Suprapubic skin (tissue), 4 donors: ENCODE measurements around the gene PCDH12. TPM values are rescaled to one million over a fixed set of nuclear protein-coding genes. Genes with fewer than 3 reads are reported as not detected.

ENCODE experiments used
- DNase-seq, 2 donors: peaks; one replicate each; pipeline ENCODE4 v3.0.0-alpha.2; 2019; ENCODE audit warnings: low spot score in 2 of 2
- H3K27ac ChIP-seq: fragments of 200-600 bp; sonication (generic); one replicate; pipeline ENCODE4 v1.5.1; 2019
- H3K27me3 ChIP-seq: fragments of 200-600 bp; sonication (generic); one replicate; pipeline ENCODE4 v1.5.1; 2019
- H3K36me3 ChIP-seq: fragments of 200-600 bp; sonication (generic); one replicate; pipeline ENCODE4 v1.5.1; 2019
- H3K4me1 ChIP-seq: fragments of 200-600 bp; sonication (generic); one replicate; pipeline ENCODE4 v1.5.1; 2019
- H3K4me3 ChIP-seq: fragments of 200-600 bp; sonication (generic); one replicate; pipeline ENCODE4 v1.5.1; 2019; ENCODE audit warnings: mild to moderate bottlenecking
- H3K9me3 ChIP-seq: fragments of 200-600 bp; sonication (generic); one replicate; pipeline ENCODE4 v1.5.1; 2019
- EP300 ChIP-seq: sonication (generic); formaldehyde crosslinking; IDR thresholded peaks from one replicate; pipeline ENCODE4 v1.6.1; 2017; ENCODE audit warnings: antibody characterized with exemption
- POLR2A ChIP-seq, 2 donors: fragments of 450-650 bp; IDR thresholded peaks; one replicate each; pipeline ENCODE4 v1.6.1; 2017; ENCODE audit warnings: antibody characterized with exemption in 2 of 2, mild to moderate bottlenecking in 2 of 2, moderate library complexity in 2 of 2
- POLR2AphosphoS5 ChIP-seq, 3 donors: sonication (generic); formaldehyde crosslinking; IDR thresholded peaks; one replicate each; pipeline ENCODE4 v1.6.1; 2017; ENCODE audit warnings: antibody characterized with exemption in 3 of 3
- WGBS: methylation state at CpG from one replicate; pipeline ENCODE4 v1.1.5; 2018; 5-methylcytosine and 5-hydroxymethylcytosine counted together
- total RNA-seq, 4 donors: library from RNA; depleted of rRNA; stranded (reverse); fragments of >200 nt; gene quantifications; one replicate each; pipeline ENCODE4 v1.1.0, GENCODE V29; 2016
- TF ChIP-seq, protein P1 (sequence below), 2 donors: fragments of 200-600 bp in 1 of 2; fragments of 450-650 bp in 1 of 2; sonication (generic) in 1 of 2; IDR thresholded peaks; one replicate each; pipeline ENCODE4 v1.5.1; 2016 to 2019; ENCODE audit warnings: antibody characterized with exemption in 2 of 2, mild to moderate bottlenecking in 1 of 2, moderate library complexity in 1 of 2

The PCDH12 gene
- total RNA-seq, 4 donors from 2014 or later, result 0.44 to 2.0 (median 0.82) TPM

DNA sequence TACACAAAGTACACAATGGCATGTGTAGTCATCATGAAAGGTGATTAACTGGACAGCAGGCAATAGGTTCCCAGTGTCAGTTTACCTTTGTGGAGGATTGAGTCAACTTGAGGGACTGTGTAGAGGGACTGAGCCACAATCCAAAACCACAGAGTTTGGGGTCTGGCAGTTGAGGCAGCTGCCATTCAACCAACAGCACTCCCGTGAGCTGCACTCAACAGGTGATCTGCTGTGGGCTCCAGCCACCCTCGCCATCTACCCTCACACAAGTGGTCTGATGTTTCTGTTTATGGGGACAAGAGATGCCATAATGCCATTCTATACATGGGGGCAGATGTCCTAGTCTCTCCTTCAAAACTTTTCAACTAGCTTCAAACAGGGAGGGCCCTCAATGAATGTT lies 37.2 kb downstream of the PCDH12 start:
- H3K36me3 ChIP-seq, result peaks cover 7% of the 10 kb centered on the region
- H3K27ac ChIP-seq, result no peak overlapping the region
- H3K4me3 ChIP-seq, result no peak overlapping the region
- no peak for DNase-seq
- WGBS, result 92% methylated on average over 2 of the region's 2 CpGs
- TF ChIP-seq EP300 (no peak), POLR2AphosphoS5 (IDR thresholded peaks at IDR 0.05) (no peak), POLR2A (IDR thresholded peaks at IDR 0.05) (no peak)
- TF ChIP-seq, protein P1, sequence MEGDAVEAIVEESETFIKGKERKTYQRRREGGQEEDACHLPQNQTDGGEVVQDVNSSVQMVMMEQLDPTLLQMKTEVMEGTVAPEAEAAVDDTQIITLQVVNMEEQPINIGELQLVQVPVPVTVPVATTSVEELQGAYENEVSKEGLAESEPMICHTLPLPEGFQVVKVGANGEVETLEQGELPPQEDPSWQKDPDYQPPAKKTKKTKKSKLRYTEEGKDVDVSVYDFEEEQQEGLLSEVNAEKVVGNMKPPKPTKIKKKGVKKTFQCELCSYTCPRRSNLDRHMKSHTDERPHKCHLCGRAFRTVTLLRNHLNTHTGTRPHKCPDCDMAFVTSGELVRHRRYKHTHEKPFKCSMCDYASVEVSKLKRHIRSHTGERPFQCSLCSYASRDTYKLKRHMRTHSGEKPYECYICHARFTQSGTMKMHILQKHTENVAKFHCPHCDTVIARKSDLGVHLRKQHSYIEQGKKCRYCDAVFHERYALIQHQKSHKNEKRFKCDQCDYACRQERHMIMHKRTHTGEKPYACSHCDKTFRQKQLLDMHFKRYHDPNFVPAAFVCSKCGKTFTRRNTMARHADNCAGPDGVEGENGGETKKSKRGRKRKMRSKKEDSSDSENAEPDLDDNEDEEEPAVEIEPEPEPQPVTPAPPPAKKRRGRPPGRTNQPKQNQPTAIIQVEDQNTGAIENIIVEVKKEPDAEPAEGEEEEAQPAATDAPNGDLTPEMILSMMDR (IDR thresholded peaks at IDR 0.05), result no peak
- H3K4me1 ChIP-seq, result peaks cover 20% of the 10 kb centered on the region
- H3K27me3 ChIP-seq, result no peaks in the 10 kb centered on the region
- no peaks in the 10 kb centered on the region for H3K9me3 ChIP-seq

DNA sequence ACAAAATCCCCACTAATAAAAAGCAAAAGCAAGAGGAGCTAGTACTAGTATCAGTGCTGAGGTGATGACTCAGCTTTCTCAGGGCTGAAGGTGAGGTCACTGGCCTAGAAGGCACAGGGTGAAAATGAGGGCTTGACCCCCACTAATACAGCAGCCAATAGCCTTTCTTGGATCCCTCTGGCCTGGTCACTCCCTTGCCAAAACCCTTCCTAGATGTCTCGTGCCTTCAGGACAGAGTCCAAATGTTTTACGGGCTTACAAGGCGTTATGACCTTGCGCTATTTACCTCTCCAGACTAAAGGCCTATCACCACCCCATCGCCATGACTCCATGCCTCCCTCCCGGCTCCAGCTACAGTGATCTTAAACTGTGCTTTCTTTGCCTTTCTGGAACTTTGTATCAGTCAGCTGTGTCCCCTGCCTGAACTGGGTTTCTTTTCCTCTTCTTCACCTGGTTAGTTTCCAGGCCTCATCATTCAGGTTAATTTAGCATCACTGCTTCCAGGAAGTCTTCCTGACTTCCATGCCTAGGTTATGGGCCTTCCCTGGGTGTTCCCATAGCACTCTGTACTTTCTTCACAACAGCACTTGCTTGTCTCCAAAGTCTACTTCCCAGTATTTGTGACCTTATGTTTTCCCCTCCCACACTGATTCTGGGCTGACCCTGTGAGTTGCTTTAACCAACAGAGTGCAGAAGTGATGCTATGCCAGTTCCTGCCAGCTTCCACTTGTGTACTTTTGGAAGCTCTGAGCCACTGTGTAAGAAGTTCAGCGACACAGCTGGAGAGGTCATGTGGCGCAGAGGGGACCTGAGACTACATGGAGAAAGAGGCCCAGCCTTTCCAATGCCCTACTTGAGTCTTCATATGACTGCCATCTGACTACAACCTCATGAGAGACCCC lies 38.5 kb downstream of the PCDH12 start:
- H3K36me3 ChIP-seq, result no peaks in the 10 kb centered on the region
- no peak for DNase-seq
- no peak overlapping the region for H3K27ac ChIP-seq
- peaks cover 16% of the 10 kb centered on the region for H3K4me1 ChIP-seq
- H3K4me3 ChIP-seq, result no peak overlapping the region
- TF ChIP-seq POLR2AphosphoS5 (IDR thresholded peaks at IDR 0.05), result no peak
- no peak for TF ChIP-seq EP300
- TF ChIP-seq, protein P1 (IDR thresholded peaks at IDR 0.05), result no peak
- no peak for TF ChIP-seq POLR2A (IDR thresholded peaks at IDR 0.05)
- 90% methylated on average over 8 of the region's 8 CpGs for WGBS
- no peaks in the 10 kb centered on the region for H3K27me3 ChIP-seq
- H3K9me3 ChIP-seq, result no peaks in the 10 kb centered on the region

GRCh38 chr5:141917760-141918159 lies 40.2 kb downstream of the PCDH12 start:
- WGBS, result 78% methylated on average over 5 of the region's 5 CpGs
- Histone ChIP-seq H3K36me3 (no peaks in the 10 kb centered on the region), H3K4me1 (peaks cover 14% of the 10 kb centered on the region), H3K9me3 (no peaks in the 10 kb centered on the region), H3K27me3 (peaks cover 3% of the 10 kb centered on the region), H3K27ac (no peak overlapping the region), H3K4me3 (no peak overlapping the region)
- TF ChIP-seq POLR2AphosphoS5 (IDR thresholded peaks at IDR 0.05), result no peak
- TF ChIP-seq, protein P1 (IDR thresholded peaks at IDR 0.05), result no peak
- TF ChIP-seq POLR2A (IDR thresholded peaks at IDR 0.05), result no peak
- TF ChIP-seq EP300, result no peak
- DNase-seq, result no peak

- Histone ChIP-seq H3K27me3 (peaks cover 6% of the 10 kb centered on the region), H3K27ac (no peak overlapping the region), H3K36me3 (no peaks in the 10 kb centered on the region), H3K4me3 (no peak overlapping the region), H3K4me1 (peaks cover 11% of the 10 kb centered on the region), H3K9me3 (no peaks in the 10 kb centered on the region)
- DNase-seq, result no peak
- 69% methylated on average over 2 of the region's 2 CpGs for WGBS
- TF ChIP-seq, protein P1 (IDR thresholded peaks at IDR 0.05), result no peak
- TF ChIP-seq POLR2AphosphoS5 (IDR thresholded peaks at IDR 0.05) (no peak), EP300 (no peak), POLR2A (IDR thresholded peaks at IDR 0.05) (no peak)
Observed at GRCh38 chr5:141916522-141916921, 41.5 kb downstream of the PCDH12 start.

- Histone ChIP-seq H3K4me3 (no peak overlapping the region), H3K27ac (no peak overlapping the region), H3K9me3 (no peaks in the 10 kb centered on the region), H3K4me1 (peaks cover 11% of the 10 kb centered on the region), H3K36me3 (no peaks in the 10 kb centered on the region), H3K27me3 (peaks cover 6% of the 10 kb centered on the region)
- WGBS, result 58% methylated on average over 6 of the region's 6 CpGs
- DNase-seq, result no peak
- TF ChIP-seq POLR2AphosphoS5 (IDR thresholded peaks at IDR 0.05) (no peak), POLR2A (IDR thresholded peaks at IDR 0.05) (no peak), EP300 (no peak)
- TF ChIP-seq, protein P1 (IDR thresholded peaks at IDR 0.05), result no peak
Observed at GRCh38 chr5:141915881-141916336, 42.1 kb downstream of the PCDH12 start.
